A204.1 (cell line): ENCODE data around the gene ARHGAP26.

ENCODE experiments used
- FAIRE-seq: peaks from 2 replicates; lab custom pipeline; 2012; peaks lifted over from hg19 to GRCh38; lab: Jason Lieb, UNC

Gene ARHGAP26

GRCh38 chr5:142783601-142784341 lies 13.6 kb downstream of the ARHGAP26 start:
- FAIRE-seq = no peak

- FAIRE-seq = no peak
Observed at GRCh38 chr5:142784401-142784955, 14.3 kb downstream of the ARHGAP26 start.

GRCh38 chr5:142785206-142785605 lies 15.0 kb downstream of the ARHGAP26 start:
- FAIRE-seq = no peak

GRCh38 chr5:142789206-142789605 lies 19.0 kb downstream of the ARHGAP26 start:
- FAIRE-seq = no peak

GRCh38 chr5:142792012-142792864 lies 22.1 kb downstream of the ARHGAP26 start:
- no peak for FAIRE-seq

- no peak for FAIRE-seq
Observed at GRCh38 chr5:142792865-142793232, 22.7 kb downstream of the ARHGAP26 start.

- FAIRE-seq = no peak
Observed at GRCh38 chr5:142794537-142794936, 24.4 kb downstream of the ARHGAP26 start.

GRCh38 chr5:142795251-142795650 lies 25.1 kb downstream of the ARHGAP26 start:
- no peak for FAIRE-seq

- no peak for FAIRE-seq
Observed at GRCh38 chr5:142796492-142797109, 26.4 kb downstream of the ARHGAP26 start.

- FAIRE-seq = no peak
Observed at GRCh38 chr5:142797420-142797819, 27.2 kb downstream of the ARHGAP26 start.

- no peak for FAIRE-seq
Observed at GRCh38 chr5:142798099-142798770, 28.1 kb downstream of the ARHGAP26 start.

GRCh38 chr5:142800776-142801494 lies 30.8 kb downstream of the ARHGAP26 start:
- FAIRE-seq = no peak

GRCh38 chr5:142801495-142801871 lies 31.3 kb downstream of the ARHGAP26 start:
- FAIRE-seq = no peak

- no peak for FAIRE-seq
Observed at GRCh38 chr5:142803428-142804125, 33.4 kb downstream of the ARHGAP26 start.

GRCh38 chr5:142805339-142805738 lies 35.2 kb downstream of the ARHGAP26 start:
- no peak for FAIRE-seq

- FAIRE-seq = no peak
Observed at GRCh38 chr5:142806841-142807267, 36.7 kb downstream of the ARHGAP26 start.

GRCh38 chr5:142807372-142807911 lies 37.3 kb downstream of the ARHGAP26 start:
- FAIRE-seq = no peak

GRCh38 chr5:142808878-142809598 lies 38.9 kb downstream of the ARHGAP26 start:
- FAIRE-seq = no peak

- FAIRE-seq = no peak
Observed at GRCh38 chr5:142810081-142810480, 39.9 kb downstream of the ARHGAP26 start.

GRCh38 chr5:142810743-142811290 lies 40.6 kb downstream of the ARHGAP26 start:
- no peak for FAIRE-seq
